IMR-90 (cell line): ENCODE measurements around the gene BNIP5. TPM values are rescaled to one million over a fixed set of nuclear protein-coding genes. Genes with fewer than 3 reads are reported as not detected.

Experiments
- ATAC-seq: fragments of 200-7000 bp; cut with Tn5 transposase; 2 replicates; pipeline ENCODE4 v1.9.1; 2020; ENCODE audit warnings: low read depth, mild to moderate bottlenecking, moderate library complexity
- BruUV-seq: library from RNA; stranded (reverse); fragments of 400-500 nt; replicated peaks from 2 replicates; lab custom pipeline; 2021; lab: Mats Ljungman, UMichigan
- CTCF ChIA-PET: fragments of 300-600 bp; formaldehyde crosslinking; extraction: SDS; loops from one replicate; lab custom pipeline; 2021; ENCODE audit warnings: antibody characterized with exemption; lab: Yijun Ruan, JAX
- POLR2A ChIA-PET: fragments of 300-600 bp; sonication (Branson Sonifier 250); formaldehyde crosslinking; loops from one replicate; lab custom pipeline; 2022; ENCODE audit warnings: antibody characterized with exemption; ENCODE audit not compliant: unreplicated experiment; lab: Charles Lee
- DNase-seq: peaks from one replicate; pipeline ENCODE4 v3.0.0; 2013
- H2AFZ ChIP-seq: replicated peaks from 2 replicates; pipeline ENCODE3; 2013; ENCODE audit warnings: low read length, mild to moderate bottlenecking; ENCODE audit not compliant: poor library complexity
- H2AK5ac ChIP-seq: 2 replicates; pipeline ENCODE4 v1.6.1; 2013; ENCODE audit warnings: low read depth, low read length, inconsistent platforms
- H2AK9ac ChIP-seq: replicated peaks from 2 replicates; pipeline ENCODE3; 2013; ENCODE audit warnings: mild to moderate bottlenecking, low read depth, low read length, moderate library complexity; ENCODE audit not compliant: poor library complexity
- H2BK120ac ChIP-seq: 2 replicates; pipeline ENCODE4 v1.6.1; 2013; ENCODE audit warnings: low read depth, low read length, inconsistent platforms
- H2BK15ac ChIP-seq: 3 replicates; pipeline ENCODE4 v1.6.1; 2013; ENCODE audit warnings: low read depth, low read length, inconsistent platforms
- H2BK20ac ChIP-seq: 2 replicates; pipeline ENCODE4 v1.6.1; 2013; ENCODE audit warnings: low read depth, mild to moderate bottlenecking, inconsistent platforms, low read length, moderate library complexity
- H2BK5ac ChIP-seq: 2 replicates; pipeline ENCODE4 v1.6.1; 2013; ENCODE audit warnings: mild to moderate bottlenecking, low read depth, low read length, inconsistent platforms; ENCODE audit not compliant: poor library complexity, severe bottlenecking
- H3K14ac ChIP-seq: replicated peaks from 2 replicates; pipeline ENCODE4 v1.6.1; 2013; ENCODE audit warnings: low read depth, low read length, inconsistent platforms
- H3K18ac ChIP-seq: 2 replicates; pipeline ENCODE4 v1.6.1; 2013; ENCODE audit warnings: low read depth, low read length, control low read depth
- H3K23ac ChIP-seq: 2 replicates; pipeline ENCODE4 v1.6.1; 2013; ENCODE audit warnings: low read depth, low read length, inconsistent platforms
- H3K27ac ChIP-seq: 2 replicates; pipeline ENCODE4 v1.5.1; 2013; ENCODE audit warnings: mild to moderate bottlenecking, control low read depth, low read length; ENCODE audit not compliant: insufficient read depth
- H3K27me3 ChIP-seq: 2 replicates; pipeline ENCODE4 v1.6.1; 2013; ENCODE audit warnings: low read length; ENCODE audit not compliant: control insufficient read depth, insufficient read depth
- H3K36me3 ChIP-seq: 2 replicates; pipeline ENCODE4 v1.6.1; 2013; ENCODE audit warnings: low read length, mixed read lengths; ENCODE audit not compliant: control insufficient read depth, insufficient read depth
- H3K4ac ChIP-seq: 2 replicates; pipeline ENCODE4 v1.6.1; 2013; ENCODE audit warnings: low read depth, low read length, inconsistent platforms
- H3K4me1 ChIP-seq: 2 replicates; pipeline ENCODE4 v1.6.1; 2013; ENCODE audit warnings: low read length, mixed read lengths; ENCODE audit not compliant: control insufficient read depth, insufficient read depth
- H3K4me2 ChIP-seq: 2 replicates; pipeline ENCODE4 v1.6.1; 2013; ENCODE audit warnings: low read depth, mild to moderate bottlenecking, control low read depth, low read length, moderate library complexity
- H3K4me3 ChIP-seq: 2 replicates; pipeline ENCODE4 v1.5.1; 2013; ENCODE audit warnings: low read depth, mild to moderate bottlenecking, control low read depth, low read length, moderate library complexity; ENCODE audit not compliant: insufficient read depth
- H3K56ac ChIP-seq: 2 replicates; pipeline ENCODE4 v1.6.1; 2013; ENCODE audit warnings: low read length, inconsistent platforms; ENCODE audit not compliant: insufficient read depth; ENCODE audit errors: extremely low read depth
- H3K79me1 ChIP-seq, 2 experiments: 2 replicates each; pipeline ENCODE4 v1.6.1; 2013; ENCODE audit warnings: low read length in 2 of 2, inconsistent platforms in 1 of 2, low read depth in 1 of 2
- H3K9ac ChIP-seq: 2 replicates; pipeline ENCODE4 v1.6.1; 2013; ENCODE audit warnings: low read depth, low read length, control low read depth
- H3K9me1 ChIP-seq: 2 replicates; pipeline ENCODE4 v1.6.1; 2013; ENCODE audit warnings: low read length, inconsistent platforms; ENCODE audit not compliant: insufficient read depth
- H3K9me3 ChIP-seq: 2 replicates; pipeline ENCODE4 v1.6.1; 2013; ENCODE audit warnings: low read length; ENCODE audit not compliant: control insufficient read depth, insufficient read depth
- H4K20me1 ChIP-seq: 2 replicates; pipeline ENCODE4 v1.6.1; 2013; ENCODE audit warnings: low read length, inconsistent platforms; ENCODE audit not compliant: insufficient read depth
- H4K5ac ChIP-seq: 2 replicates; pipeline ENCODE4 v1.6.1; 2013; ENCODE audit warnings: mild to moderate bottlenecking, low read depth, low read length, control low read depth
- H4K8ac ChIP-seq, 2 experiments: 2 replicates each; pipeline ENCODE4 v1.6.1; 2013; ENCODE audit warnings: low read depth in 2 of 2, low read length in 2 of 2, control low read depth in 1 of 2, inconsistent platforms in 1 of 2
- H4K91ac ChIP-seq: 2 replicates; pipeline ENCODE4 v1.6.1; 2013; ENCODE audit warnings: low read depth, low read length, inconsistent platforms; ENCODE audit not compliant: insufficient read depth
- BHLHE40 ChIP-seq: fragments of 150-350 bp; IDR thresholded peaks from 2 replicates; pipeline ENCODE4 v1.6.1; 2016; ENCODE audit warnings: mild to moderate bottlenecking, low read depth, low read length
- CEBPB ChIP-seq: IDR thresholded peaks from 2 replicates; pipeline ENCODE4 v1.6.1; 2012; ENCODE audit warnings: low read depth, low read length, improper control_type of control experiment
- CHD1 ChIP-seq: IDR thresholded peaks from 2 replicates; pipeline ENCODE4 v1.6.1; 2012; ENCODE audit warnings: low read depth, low read length, improper control_type of control experiment
- FOS ChIP-seq: fragments of 150-350 bp; IDR thresholded peaks from 2 replicates; pipeline ENCODE4 v1.6.1; 2016; ENCODE audit warnings: low read depth, low read length
- MAFK ChIP-seq: IDR thresholded peaks from 2 replicates; pipeline ENCODE4 v1.6.1; 2012; ENCODE audit warnings: low read depth, low read length, improper control_type of control experiment
- MAZ ChIP-seq: IDR thresholded peaks from 2 replicates; pipeline ENCODE4 v1.6.1; 2012; ENCODE audit warnings: low read depth, mild to moderate bottlenecking, low read length, improper control_type of control experiment, moderate library complexity, borderline replicate concordance
- MXI1 ChIP-seq: IDR thresholded peaks from 2 replicates; pipeline ENCODE4 v1.6.1; 2012; ENCODE audit warnings: low read depth, mild to moderate bottlenecking, low read length, moderate library complexity, borderline replicate concordance
- NFE2L2 ChIP-seq: fragments of 150-350 bp; IDR thresholded peaks from 2 replicates; pipeline ENCODE4 v1.6.1; 2016; ENCODE audit warnings: low read depth, mild to moderate bottlenecking, low read length
- POLR2A ChIP-seq: IDR thresholded peaks from 2 replicates; pipeline ENCODE4 v1.6.1; 2012; ENCODE audit warnings: mild to moderate bottlenecking, low read depth, low read length
- RAD21 ChIP-seq: IDR thresholded peaks from 2 replicates; pipeline ENCODE4 v1.6.1; 2012; ENCODE audit warnings: low read length, improper control_type of control experiment
- RFX5 ChIP-seq: IDR thresholded peaks from 2 replicates; pipeline ENCODE4 v1.8.0; 2012; ENCODE audit warnings: low read depth, mild to moderate bottlenecking, low read length, moderate library complexity
- SMC3 ChIP-seq: fragments of 150-350 bp; IDR thresholded peaks from 2 replicates; pipeline ENCODE4 v1.6.1; 2016; ENCODE audit warnings: low read depth, mild to moderate bottlenecking, antibody characterized with exemption, low read length, moderate library complexity
- WGBS, 2 experiments: methylation state at CpG; one replicate each; pipeline versions ENCODE4 v1.1.5 to v1.1.7; 2013; ENCODE audit warnings: missing lambda C conversion rate in 2 of 2; ENCODE audit not compliant: insufficient read length in 1 of 2; ENCODE audit errors: extremely low coverage in 2 of 2; 5-methylcytosine and 5-hydroxymethylcytosine counted together
- dilution Hi-C: fragments of 300-500 bp; cut with HindIII; formaldehyde crosslinking; loops from one replicate; pipeline ENCODE4 v1.14.3; 2018; ENCODE audit warnings: low sequenced_read_pairs; ENCODE audit not compliant: unreplicated experiment
- in situ Hi-C: fragments of 300-500 bp; cut with MboI; formaldehyde crosslinking; loops from 3 replicates; pipeline ENCODE4 v1.14.3; 2019; ENCODE audit warnings: low sequenced_read_pairs, inconsistent platforms, mixed read lengths
- intact Hi-C: fragments of 100-400 bp; cut with micrococcal nuclease; formaldehyde crosslinking; loops from 2 replicates; pipeline ENCODE4 v1.10.0; 2022
- polyA plus RNA-seq, 3 experiments: library from polyadenylated mRNA; depleted of rRNA; stranded (reverse); fragments of >200 nt; gene quantifications; 2 replicates each; pipeline ENCODE4 v1.2.3, GENCODE V29; 2012; ENCODE audit warnings: low replicate concordance in 1 of 3
- total RNA-seq: library from RNA; depleted of rRNA; stranded (reverse); fragments of >200 nt; gene quantifications from 2 replicates; pipeline ENCODE4 v1.2.3, GENCODE V29; 2012
- TF ChIP-seq, protein P1 (sequence below): conservative IDR thresholded peaks from 2 replicates; pipeline ENCODE4 v1.5.1; 2012; ENCODE audit warnings: mild to moderate bottlenecking, low read depth, low read length, improper control_type of control experiment
- TF ChIP-seq, protein P2 (sequence below): fragments of 150-350 bp; IDR thresholded peaks from 2 replicates; pipeline ENCODE4 v1.6.1; 2017; ENCODE audit warnings: mild to moderate bottlenecking, antibody characterized with exemption, low read length, low read depth

The BNIP5 gene
- total and polyA plus RNA-seq, 2 of the 4 experiments (the other 2 are of a cell fraction): not detected

GRCh38 chr6:36280983-36281382 lies 55.7 kb downstream of the BNIP5 start:
- intact Hi-C loops: no loop called here
- Histone ChIP-seq H3K79me1 (no peaks in the 10 kb centered on the region), H2BK15ac (no peak overlapping the region), H2AK5ac (no peak overlapping the region), H3K4me1 (no peaks in the 10 kb centered on the region), H3K14ac (no peak overlapping the region), H2AK9ac (no peak overlapping the region), H3K9me3 (no peaks in the 10 kb centered on the region), H4K20me1 (no peaks in the 10 kb centered on the region), H2BK20ac (no peak overlapping the region), H2BK5ac (no peak overlapping the region), H2BK120ac (no peak overlapping the region), H3K4me3 (no peak overlapping the region), H3K27me3 (peaks cover 76% of the 10 kb centered on the region), H3K23ac (no peak overlapping the region), H3K36me3 (no peaks in the 10 kb centered on the region), H3K4me2 (no peak overlapping the region), H3K4ac (no peak overlapping the region), H3K27ac (no peak overlapping the region), H3K18ac (no peak overlapping the region), H4K91ac (no peak overlapping the region), H4K5ac (no peak overlapping the region), H2AFZ (no peak overlapping the region), H3K9me1 (no peaks in the 10 kb centered on the region), H3K9ac (no peak overlapping the region), H4K8ac (no peak overlapping the region), H3K56ac (no peak overlapping the region)
- ChIA-PET POLR2A (no interaction called here), CTCF (no interaction called here)
- ATAC-seq: no peak
- BruUV-seq: no TSS peak
- DNase-seq: no peak
- TF ChIP-seq CEBPB (no peak), CHD1 (no peak), POLR2A (no peak), BHLHE40 (no peak), RAD21 (no peak), NFE2L2 (no peak), MXI1 (no peak), FOS (no peak), MAZ (no peak), MAFK (no peak), RFX5 (no peak), SMC3 (no peak)
- TF ChIP-seq, protein P1, sequence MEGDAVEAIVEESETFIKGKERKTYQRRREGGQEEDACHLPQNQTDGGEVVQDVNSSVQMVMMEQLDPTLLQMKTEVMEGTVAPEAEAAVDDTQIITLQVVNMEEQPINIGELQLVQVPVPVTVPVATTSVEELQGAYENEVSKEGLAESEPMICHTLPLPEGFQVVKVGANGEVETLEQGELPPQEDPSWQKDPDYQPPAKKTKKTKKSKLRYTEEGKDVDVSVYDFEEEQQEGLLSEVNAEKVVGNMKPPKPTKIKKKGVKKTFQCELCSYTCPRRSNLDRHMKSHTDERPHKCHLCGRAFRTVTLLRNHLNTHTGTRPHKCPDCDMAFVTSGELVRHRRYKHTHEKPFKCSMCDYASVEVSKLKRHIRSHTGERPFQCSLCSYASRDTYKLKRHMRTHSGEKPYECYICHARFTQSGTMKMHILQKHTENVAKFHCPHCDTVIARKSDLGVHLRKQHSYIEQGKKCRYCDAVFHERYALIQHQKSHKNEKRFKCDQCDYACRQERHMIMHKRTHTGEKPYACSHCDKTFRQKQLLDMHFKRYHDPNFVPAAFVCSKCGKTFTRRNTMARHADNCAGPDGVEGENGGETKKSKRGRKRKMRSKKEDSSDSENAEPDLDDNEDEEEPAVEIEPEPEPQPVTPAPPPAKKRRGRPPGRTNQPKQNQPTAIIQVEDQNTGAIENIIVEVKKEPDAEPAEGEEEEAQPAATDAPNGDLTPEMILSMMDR: no peak
- TF ChIP-seq, protein P2, sequence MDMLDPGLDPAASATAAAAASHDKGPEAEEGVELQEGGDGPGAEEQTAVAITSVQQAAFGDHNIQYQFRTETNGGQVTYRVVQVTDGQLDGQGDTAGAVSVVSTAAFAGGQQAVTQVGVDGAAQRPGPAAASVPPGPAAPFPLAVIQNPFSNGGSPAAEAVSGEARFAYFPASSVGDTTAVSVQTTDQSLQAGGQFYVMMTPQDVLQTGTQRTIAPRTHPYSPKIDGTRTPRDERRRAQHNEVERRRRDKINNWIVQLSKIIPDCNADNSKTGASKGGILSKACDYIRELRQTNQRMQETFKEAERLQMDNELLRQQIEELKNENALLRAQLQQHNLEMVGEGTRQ: no peak
- dilution Hi-C loops: no loop called here
- WGBS, 2 experiments: no CpG with 5 or more reads among the region's 4 CpGs
- in situ Hi-C loops: no loop called here
